K562 (cell line): ENCODE data around the gene ZNF738. TPM values are rescaled to one million over a fixed set of nuclear protein-coding genes. Genes with fewer than 3 reads are reported as not detected.

Experiments
- ATAC-seq: fragments of 200-7000 bp; cut with Tn5 transposase; 3 replicates; pipeline ENCODE4 v1.9.1; 2020; ENCODE audit warnings: moderate library complexity
- BruUV-seq: library from RNA; stranded (reverse); fragments of 400-500 nt; replicated peaks from 2 replicates; lab custom pipeline; 2021; lab: Mats Ljungman, UMichigan
- CTCF ChIA-PET: fragments of 300-600 bp; formaldehyde crosslinking; extraction: SDS; loops from one replicate; lab custom pipeline; 2021; ENCODE audit warnings: low intra/inter-chr PET ratio; lab: Yijun Ruan, JAX
- POLR2A ChIA-PET: fragments of 300-600, 350-650 bp; sonication (Branson Sonifier 250); formaldehyde crosslinking; extraction: SDS; loops from one replicate; lab custom pipeline; 2021; ENCODE audit warnings: antibody characterized with exemption, inconsistent platforms; lab: Yijun Ruan, JAX
- DNase-seq, 4 experiments: peaks; one replicate each; pipeline versions ENCODE4 v3.0.0 to v3.0.0-alpha.2; 2011 to 2018; ENCODE audit warnings: low spot score in 3 of 4, mixed read lengths in 3 of 4; ENCODE audit errors: extremely low read depth in 1 of 4
- FAIRE-seq: peaks from 2 replicates; lab custom pipeline; 2011; peaks lifted over from hg19 to GRCh38; lab: Jason Lieb, UNC
- H2AFZ ChIP-seq: 2 replicates; pipeline ENCODE4 v1.6.0; 2011; ENCODE audit warnings: low read depth, low read length, control low read depth, inconsistent platforms
- H3K27ac ChIP-seq: fragments of 200-600 bp; 3 replicates; pipeline ENCODE4 v1.8.0; 2011; ENCODE audit warnings: low read depth, mild to moderate bottlenecking, control low read depth, inconsistent platforms, low read length, moderate library complexity, mixed read lengths; ENCODE audit errors: extremely low read depth
- H3K27me3 ChIP-seq, 2 experiments: fragments of 300-600 bp in 1 of 2; 2 replicates in 1 of 2; 3 replicates in 1 of 2; pipeline versions ENCODE4 v1.6.0 to v1.8.0; 2011; ENCODE audit warnings: inconsistent platforms in 2 of 2, low read length in 2 of 2, mild to moderate bottlenecking in 1 of 2, mixed read lengths in 1 of 2, moderate library complexity in 1 of 2; ENCODE audit not compliant: control insufficient read depth in 2 of 2, insufficient read depth in 2 of 2
- H3K36me3 ChIP-seq: fragments of 300-600 bp; 3 replicates; pipeline ENCODE4 v1.8.0; 2011; ENCODE audit warnings: mild to moderate bottlenecking, low read length, inconsistent platforms; ENCODE audit not compliant: control insufficient read depth, insufficient read depth
- H3K4me1 ChIP-seq, 2 experiments: fragments of 200-600 bp in 1 of 2; replicated peaks in 1 of 2; 2 replicates in 1 of 2; 3 replicates in 1 of 2; pipeline versions ENCODE4 v1.5.1 to v1.8.0; 2011; ENCODE audit warnings: inconsistent platforms in 2 of 2, low read length in 2 of 2, mild to moderate bottlenecking in 1 of 2, mixed read lengths in 1 of 2, moderate library complexity in 1 of 2; ENCODE audit not compliant: control insufficient read depth in 2 of 2, insufficient read depth in 2 of 2
- H3K4me2 ChIP-seq: 2 replicates; pipeline ENCODE4 v1.6.1; 2011; ENCODE audit warnings: low read length, control low read depth, inconsistent platforms, mixed read lengths; ENCODE audit not compliant: insufficient read depth
- H3K4me3 ChIP-seq: fragments of 200-600 bp; sonication (generic), shearing (Covaris generic); 2 replicates; pipeline ENCODE4 v1.5.1; 2016; ENCODE audit warnings: control low read depth, inconsistent platforms
- H3K79me2 ChIP-seq: fragments of 200-600 bp; 3 replicates; pipeline ENCODE4 v1.8.0; 2011; ENCODE audit warnings: low read length, inconsistent platforms; ENCODE audit not compliant: control insufficient read depth, insufficient read depth
- H3K9ac ChIP-seq, 2 experiments: 2 replicates each; pipeline versions ENCODE4 v1.6.0 to v1.6.1; 2011; ENCODE audit warnings: low read depth in 2 of 2, low read length in 2 of 2, control low read depth in 1 of 2, inconsistent platforms in 1 of 2, mild to moderate bottlenecking in 1 of 2, mixed read lengths in 1 of 2; ENCODE audit not compliant: insufficient read depth in 1 of 2
- H3K9me1 ChIP-seq: one replicate; pipeline ENCODE4 v1.6.0; 2011; ENCODE audit warnings: inconsistent platforms, mild to moderate bottlenecking, low read length, moderate library complexity; ENCODE audit not compliant: control insufficient read depth, insufficient read depth
- H3K9me3 ChIP-seq: replicated peaks from 2 replicates; pipeline ENCODE4 v1.5.1; 2011; ENCODE audit warnings: low read depth, low read length, inconsistent platforms; ENCODE audit not compliant: control insufficient read depth, insufficient read depth
- H4K20me1 ChIP-seq: replicated peaks from 2 replicates; pipeline ENCODE4 v1.6.1; 2011; ENCODE audit warnings: low read length, inconsistent platforms, mixed read lengths; ENCODE audit not compliant: control insufficient read depth, insufficient read depth
- ID3 ChIP-seq, 2 experiments: fragments of 250-450 bp in 1 of 2; fragments of 450-650 bp in 1 of 2; sonication (Bioruptor Pico) in 1 of 2; IDR thresholded peaks; 2 replicates each; pipeline versions ENCODE4 v1.6.1 to v1.8.0; 2016 to 2021; ENCODE audit warnings: mild to moderate bottlenecking in 2 of 2, moderate library complexity in 2 of 2, missing compliant biosample characterization in 1 of 2, missing genetic modification characterization in 1 of 2
- RBM25 ChIP-seq: fragments of 200-400 bp; formaldehyde crosslinking; IDR thresholded peaks from 2 replicates; pipeline ENCODE4 v1.6.1; 2018; ENCODE audit warnings: low read length, low read depth, moderate library complexity; ENCODE audit not compliant: severe bottlenecking
- SIN3A ChIP-seq, 2 experiments: fragments of 150-350 bp in 1 of 2; IDR thresholded peaks; 2 replicates each; pipeline ENCODE4 v1.6.1; 2011 to 2016; ENCODE audit warnings: borderline replicate concordance in 2 of 2, low read depth in 2 of 2, low read length in 2 of 2, mild to moderate bottlenecking in 2 of 2, moderate library complexity in 2 of 2; ENCODE audit not compliant: control insufficient read depth in 1 of 2
- SMARCA4 ChIP-seq: fragments of 450-650 bp; IDR thresholded peaks from 2 replicates; pipeline ENCODE4 v1.6.1; 2016
- ZNF146 ChIP-seq: IDR thresholded peaks from one replicate; pipeline ENCODE4 v1.6.1; 2018; ENCODE audit warnings: missing compliant biosample characterization; ENCODE audit not compliant: unreplicated experiment
- WGBS: fragments of 100-300 bp; shearing (Covaris generic); methylation state at CpG from one replicate; pipeline ENCODE4 v1.1.6; 2016; ENCODE audit warnings: low coverage, mixed read lengths; ENCODE audit not compliant: insufficient coverage; ENCODE audit errors: missing lambda C conversion rate; 5-methylcytosine and 5-hydroxymethylcytosine counted together
- in situ Hi-C: fragments of 300-500 bp; cut with MboI; formaldehyde crosslinking; loops from 4 replicates; pipeline ENCODE4 v1.15.0; 2018; ENCODE audit warnings: inconsistent platforms, mixed read lengths
- intact Hi-C: fragments of 100-400 bp; cut with micrococcal nuclease; formaldehyde crosslinking; loops from 2 replicates; pipeline ENCODE4 v1.14.2; 2022
- polyA plus RNA-seq, 8 experiments: library from polyadenylated mRNA; depleted of rRNA in 4 of 8; stranded (reverse) in 5 of 8; unstranded in 3 of 8; fragments of >200 nt; fragmentation: Nextera tagmentation in 2 of 8; fragmentation: Illumina TruSeq in 1 of 8; extraction: Ambion mirVana in 2 of 8; extraction: Trizol in 1 of 8; gene quantifications; 2 replicates each; pipeline versions ENCODE4 v1.2.1 to v1.2.3, GENCODE V29; 2011 to 2014; ENCODE audit warnings: inconsistent platforms in 1 of 8, missing spikeins in 1 of 8
- total RNA-seq, 7 experiments: library from RNA; depleted of rRNA in 6 of 7; stranded (reverse); fragments of >200 nt in 6 of 7; fragmentation: Illumina TruSeq in 2 of 7; extraction: Trizol in 2 of 7; gene quantifications; 2 replicates each; pipeline versions ENCODE4 v1.2.1 to v1.2.3, GENCODE V29; 2011 to 2021; ENCODE audit warnings: low replicate concordance in 1 of 7

ZNF738 gene
- total and polyA plus RNA-seq, 9 of the 15 experiments (the other 6 are each of a cell fraction or from before 2014, with no cell fraction given): 5.6 to 15.0 (median 8.6) TPM

GRCh38 chr19:21326169-21326568 lies 32.6 kb upstream of the ZNF738 start:
- Histone ChIP-seq H3K27ac (no peak overlapping the region), H3K4me2 (no peak overlapping the region), H3K36me3 (peaks cover 14% of the 10 kb centered on the region; the same call in 1 of the 3 replicates), H3K79me2 (peaks cover 44% of the 10 kb centered on the region)
- in situ Hi-C loops: no loop called here
- WGBS: 97% methylated on average over 2 of the region's 2 CpGs
- no TSS peak for BruUV-seq
- ATAC-seq: no peak
- POLR2A ChIA-PET: no interaction called here
- CTCF ChIA-PET: no interaction called here
- TF ChIP-seq SIN3A (IDR thresholded peaks at IDR 0.05; ENCODE audit: borderline replicate concordance in 2 of 2, control insufficient read depth in 1 of 2, low read depth in 2 of 2, low read length in 2 of 2) (no peak), ZNF146 (CRISPR knock-in tag) (peak; percentile 80), ID3 (CRISPR knock-in tag; IDR thresholded peaks at IDR 0.05) (no peak), ID3 (tag; IDR thresholded peaks at IDR 0.05) (no peak), SMARCA4 (no peak), RBM25 (peak; percentile 16)
- TF ChIP-seq, all 486 proteins: peak for 2
- FAIRE-seq (no peak), DNase-seq (no peak)
- H3K9me1 ChIP-seq: no peaks in the 10 kb centered on the region
- H3K9me3 ChIP-seq: peaks cover 2% of the 10 kb centered on the region; the same call in 1 of the 2 replicates
- no peaks in the 10 kb centered on the region for H4K20me1 ChIP-seq
- H3K27me3 ChIP-seq: no peaks in the 10 kb centered on the region
- intact Hi-C loops: no loop called here
- H3K9ac ChIP-seq: no peak overlapping the region
- no peak overlapping the region for H3K4me3 ChIP-seq
- peaks cover 13 to 14% of the 10 kb centered on the region in 2 experiments; a peak in 4 of 5 replicates for H3K4me1 ChIP-seq
- no peak overlapping the region for H2AFZ ChIP-seq
